ENCODE measurements around the gene MB21D2.

The MB21D2 gene

GRCh38 chr3:192890347-192891335, 27.0 kb downstream of the MB21D2 start:
- no peak for ATAC-seq
- DNase-seq: no peak

- ATAC-seq (no peak), DNase-seq (no peak)
These were observed 28.0 kb downstream of the MB21D2 start for GRCh38 chr3:192889679-192890078.

- ATAC-seq (no peak), DNase-seq (no peak)
These were observed 29.5 kb downstream of the MB21D2 start for GRCh38 chr3:192888190-192888589.

- DNase-seq (no peak), ATAC-seq (no peak)
These were observed 30.0 kb downstream of the MB21D2 start for GRCh38 chr3:192887701-192888100.

- ATAC-seq (no peak), DNase-seq (no peak)
These were observed 30.6 kb downstream of the MB21D2 start for GRCh38 chr3:192887047-192887446.

- no peak for DNase-seq
- no peak for ATAC-seq
These were observed 32.6 kb downstream of the MB21D2 start for GRCh38 chr3:192884777-192885773.

- ATAC-seq (no peak), DNase-seq (no peak)
These were observed 34.1 kb downstream of the MB21D2 start for GRCh38 chr3:192883512-192883911.

GRCh38 chr3:192881159-192881786, 36.4 kb downstream of the MB21D2 start:
- DNase-seq: no peak
- no peak for ATAC-seq

- ATAC-seq (no peak), DNase-seq (no peak)
These were observed 37.3 kb downstream of the MB21D2 start for GRCh38 chr3:192880313-192880712.

GRCh38 chr3:192879346-192880031, 38.2 kb downstream of the MB21D2 start:
- no peak for ATAC-seq
- no peak for DNase-seq

GRCh38 chr3:192875971-192876565, 41.6 kb downstream of the MB21D2 start:
- ATAC-seq (no peak), DNase-seq (no peak)

GRCh38 chr3:192870822-192871221, 46.8 kb downstream of the MB21D2 start:
- no peak for DNase-seq
- no peak for ATAC-seq

GRCh38 chr3:192869131-192870031, 48.3 kb downstream of the MB21D2 start:
- DNase-seq (no peak), ATAC-seq (no peak)

GRCh38 chr3:192867645-192868044, 50.0 kb downstream of the MB21D2 start:
- no peak for DNase-seq
- no peak for ATAC-seq

- no peak for DNase-seq
- no peak for ATAC-seq
These were observed 50.9 kb downstream of the MB21D2 start for GRCh38 chr3:192866804-192867203.

GRCh38 chr3:192864941-192865340, 52.7 kb downstream of the MB21D2 start:
- DNase-seq (no peak), ATAC-seq (no peak)

- no peak for ATAC-seq
- DNase-seq: no peak
These were observed 54.6 kb downstream of the MB21D2 start for GRCh38 chr3:192863091-192863420.

GRCh38 chr3:192862408-192863090, 55.1 kb downstream of the MB21D2 start:
- DNase-seq (no peak), ATAC-seq (no peak)

- ATAC-seq: no peak
- DNase-seq: no peak
These were observed 55.7 kb downstream of the MB21D2 start for GRCh38 chr3:192861972-192862371.

- no peak for ATAC-seq
- DNase-seq: no peak
These were observed 57.2 kb downstream of the MB21D2 start for GRCh38 chr3:192860454-192860853.

All from stimulated activated naive CD8-positive, alpha-beta T cell treated with anti-CD3 and anti-CD28 coated beads, Interleukin-15, Interleukin-2, amounts not matched to agents 100 U/mL and 50 U/mL, for 24 hours (primary cell).